ENCODE results near the gene SMIM5.

The SMIM5 gene

DNA sequence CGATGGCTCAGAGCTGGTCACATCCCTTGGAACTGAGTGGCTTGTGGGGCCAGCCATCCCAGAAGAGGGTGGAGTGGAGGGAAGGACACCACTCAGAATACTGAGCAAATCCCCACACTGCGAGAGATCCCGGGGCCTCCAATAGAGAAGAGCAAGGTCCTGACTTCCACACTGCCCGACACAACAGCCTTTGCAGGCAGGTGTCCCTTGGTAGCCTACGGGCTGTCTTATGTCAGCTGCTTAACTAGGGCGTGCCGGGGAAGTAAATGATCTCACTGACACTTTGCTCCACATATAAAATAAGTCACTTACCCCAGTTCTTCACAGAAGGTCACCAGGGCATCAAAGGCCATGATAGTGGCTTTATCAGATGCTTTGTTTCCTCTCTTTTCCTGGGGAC lies 17.6 kb downstream of the SMIM5 start:
- TF ChIP-seq, protein P1, sequence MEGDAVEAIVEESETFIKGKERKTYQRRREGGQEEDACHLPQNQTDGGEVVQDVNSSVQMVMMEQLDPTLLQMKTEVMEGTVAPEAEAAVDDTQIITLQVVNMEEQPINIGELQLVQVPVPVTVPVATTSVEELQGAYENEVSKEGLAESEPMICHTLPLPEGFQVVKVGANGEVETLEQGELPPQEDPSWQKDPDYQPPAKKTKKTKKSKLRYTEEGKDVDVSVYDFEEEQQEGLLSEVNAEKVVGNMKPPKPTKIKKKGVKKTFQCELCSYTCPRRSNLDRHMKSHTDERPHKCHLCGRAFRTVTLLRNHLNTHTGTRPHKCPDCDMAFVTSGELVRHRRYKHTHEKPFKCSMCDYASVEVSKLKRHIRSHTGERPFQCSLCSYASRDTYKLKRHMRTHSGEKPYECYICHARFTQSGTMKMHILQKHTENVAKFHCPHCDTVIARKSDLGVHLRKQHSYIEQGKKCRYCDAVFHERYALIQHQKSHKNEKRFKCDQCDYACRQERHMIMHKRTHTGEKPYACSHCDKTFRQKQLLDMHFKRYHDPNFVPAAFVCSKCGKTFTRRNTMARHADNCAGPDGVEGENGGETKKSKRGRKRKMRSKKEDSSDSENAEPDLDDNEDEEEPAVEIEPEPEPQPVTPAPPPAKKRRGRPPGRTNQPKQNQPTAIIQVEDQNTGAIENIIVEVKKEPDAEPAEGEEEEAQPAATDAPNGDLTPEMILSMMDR (IDR thresholded peaks at IDR 0.05) = no peak
- H3K4me3 Mint-ChIP-seq = no peak overlapping the region
- H3K4me1 Mint-ChIP-seq = peaks cover 4% of the 10 kb centered on the region
- no peak overlapping the region for H3K27ac Mint-ChIP-seq
- DNase-seq = no peak
- H3K36me3 Mint-ChIP-seq (ENCODE audit: low read depth) = peaks cover 23% of the 10 kb centered on the region
- no peaks in the 10 kb centered on the region for H3K27me3 Mint-ChIP-seq (ENCODE audit: low read depth, poor library complexity)
- no peaks in the 10 kb centered on the region for H3K9me3 Mint-ChIP-seq

DNA sequence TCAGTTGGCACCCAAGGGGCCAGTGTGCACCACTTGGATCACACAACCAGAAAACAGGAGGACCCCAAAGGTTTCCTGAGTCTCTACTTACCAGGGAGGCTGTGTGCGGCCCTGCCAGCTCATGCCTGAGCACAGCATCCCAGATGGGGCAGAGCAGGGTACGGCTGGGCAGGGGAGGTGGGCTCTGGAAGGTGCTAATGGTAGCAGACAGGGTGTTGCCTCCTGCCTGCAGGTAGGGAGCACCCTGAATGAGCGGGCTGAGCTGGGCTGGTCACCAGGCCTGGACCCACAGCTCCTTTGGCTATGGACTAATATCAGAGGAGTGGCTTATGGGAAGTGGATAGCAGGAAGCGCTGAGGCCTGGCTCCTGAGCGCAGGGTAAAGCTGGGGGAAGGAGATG lies 19.1 kb downstream of the SMIM5 start:
- DNase-seq = no peak
- Mint-ChIP-seq H3K27me3 (ENCODE audit: low read depth, poor library complexity) (no peaks in the 10 kb centered on the region), H3K4me1 (peaks cover 4% of the 10 kb centered on the region), H3K36me3 (ENCODE audit: low read depth) (peaks cover 34% of the 10 kb centered on the region), H3K27ac (peak overlapping the region; percentile 42), H3K9me3 (no peaks in the 10 kb centered on the region), H3K4me3 (no peak overlapping the region)
- TF ChIP-seq, protein P1 (IDR thresholded peaks at IDR 0.05) = no peak

DNA sequence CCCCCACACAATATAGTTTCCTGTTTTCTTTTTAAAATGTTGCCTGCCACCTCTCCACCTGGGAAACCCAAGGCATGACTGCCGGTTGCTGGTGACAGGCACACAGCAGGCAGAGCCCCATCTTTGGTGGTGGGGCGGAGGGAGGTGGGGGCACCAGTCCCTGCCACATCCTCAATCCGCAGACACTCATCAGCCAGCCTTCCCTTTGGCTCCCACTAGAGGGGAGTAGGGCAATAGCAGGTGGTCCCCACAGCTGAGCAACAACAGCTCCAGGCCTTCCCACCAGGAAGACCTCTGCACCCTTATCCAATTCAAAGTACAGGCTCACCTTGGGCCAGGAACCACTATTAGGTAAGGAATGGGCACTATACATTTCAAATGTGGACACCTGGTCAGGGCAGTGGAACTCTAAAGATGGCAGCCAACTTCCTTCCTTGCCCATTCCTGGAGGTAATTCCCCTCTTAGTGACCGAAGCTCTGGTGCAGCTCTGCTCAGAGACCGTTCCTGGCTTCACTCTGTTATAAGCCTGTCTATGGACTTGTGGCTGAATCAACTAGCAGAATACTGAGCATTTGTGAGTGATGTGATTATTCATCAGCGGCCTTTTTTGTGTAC lies 19.8 kb downstream of the SMIM5 start:
- Mint-ChIP-seq H3K27ac (peak overlapping the region; percentile 51), H3K4me1 (peaks cover 4% of the 10 kb centered on the region), H3K27me3 (ENCODE audit: low read depth, poor library complexity) (no peaks in the 10 kb centered on the region), H3K36me3 (ENCODE audit: low read depth) (peaks cover 37% of the 10 kb centered on the region), H3K9me3 (no peaks in the 10 kb centered on the region), H3K4me3 (no peak overlapping the region)
- TF ChIP-seq, protein P1 (IDR thresholded peaks at IDR 0.05) = peak; percentile 91
- peak; percentile 61 for DNase-seq

DNA sequence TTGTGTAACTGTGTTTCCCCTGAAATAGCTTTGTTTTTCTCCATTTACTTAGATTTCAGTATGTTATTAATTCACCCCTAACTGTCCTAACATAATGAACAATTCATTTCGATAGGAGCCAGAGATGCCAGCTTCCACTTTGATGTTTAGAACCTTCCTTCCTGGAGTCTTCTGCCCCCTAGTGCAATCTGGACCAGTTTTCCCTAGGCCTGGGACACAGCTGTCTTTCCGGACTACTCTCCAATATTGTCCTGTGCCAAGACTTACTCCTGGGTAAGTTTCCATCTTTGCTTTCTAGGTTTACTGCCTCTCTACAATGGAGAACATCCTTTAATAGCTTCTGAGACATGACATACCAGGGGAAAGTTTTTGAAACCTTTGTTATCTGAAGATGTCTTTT lies 20.9 kb downstream of the SMIM5 start:
- DNase-seq = no peak
- Mint-ChIP-seq H3K4me3 (no peak overlapping the region), H3K9me3 (no peaks in the 10 kb centered on the region), H3K27me3 (ENCODE audit: low read depth, poor library complexity) (peaks cover 4% of the 10 kb centered on the region), H3K27ac (no peak overlapping the region), H3K4me1 (peaks cover 4% of the 10 kb centered on the region), H3K36me3 (ENCODE audit: low read depth) (peaks cover 35% of the 10 kb centered on the region)
- TF ChIP-seq, protein P1 (IDR thresholded peaks at IDR 0.05) = no peak

DNA sequence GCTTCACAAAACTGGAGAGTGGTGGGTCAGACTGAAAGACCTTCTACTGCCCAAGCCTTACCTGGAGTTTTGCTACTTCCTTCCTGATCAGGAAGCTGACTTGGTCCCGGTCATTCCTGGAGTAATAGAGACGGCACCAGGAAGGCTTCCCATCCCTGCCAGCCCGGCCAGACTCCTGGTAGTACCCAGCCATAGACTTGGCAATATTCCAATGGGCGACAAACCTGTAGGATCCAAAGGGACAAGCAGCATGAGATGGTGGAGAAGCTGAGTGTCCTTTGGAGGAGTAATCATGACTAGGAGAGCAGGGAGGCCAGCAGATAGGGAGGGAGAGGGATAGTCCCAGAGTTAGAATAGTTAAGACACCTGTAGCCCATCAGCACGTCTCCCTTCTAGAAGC lies 25.0 kb downstream of the SMIM5 start:
- peaks cover 4% of the 10 kb centered on the region for H3K27me3 Mint-ChIP-seq (ENCODE audit: low read depth, poor library complexity)
- no peaks in the 10 kb centered on the region for H3K9me3 Mint-ChIP-seq
- peaks cover 29% of the 10 kb centered on the region for H3K36me3 Mint-ChIP-seq (ENCODE audit: low read depth)
- TF ChIP-seq, protein P1 (IDR thresholded peaks at IDR 0.05) = no peak
- H3K4me3 Mint-ChIP-seq = no peak overlapping the region
- no peak for DNase-seq
- no peaks in the 10 kb centered on the region for H3K4me1 Mint-ChIP-seq
- H3K27ac Mint-ChIP-seq = no peak overlapping the region

DNA sequence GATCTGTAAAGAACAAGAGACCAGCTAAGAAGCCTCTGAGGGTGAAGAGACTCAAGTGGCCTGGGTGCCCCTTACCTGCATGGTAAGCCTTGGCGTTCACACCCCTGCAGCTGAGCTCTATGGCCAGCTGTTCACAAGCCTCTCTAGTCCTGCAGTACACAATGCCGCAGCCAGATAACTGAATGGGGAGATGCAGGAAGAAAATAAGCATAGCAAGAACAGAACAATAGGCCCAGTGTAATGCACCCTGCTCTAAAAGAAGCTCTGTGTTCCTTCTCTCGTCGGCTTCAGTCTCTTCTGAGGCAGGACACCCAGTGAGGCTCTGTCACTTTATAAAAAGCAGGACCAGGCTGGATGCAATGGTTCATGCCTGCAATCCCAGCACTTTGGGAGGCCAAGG lies 28.3 kb downstream of the SMIM5 start:
- H3K9me3 Mint-ChIP-seq = no peaks in the 10 kb centered on the region
- H3K4me1 Mint-ChIP-seq = peaks cover 9% of the 10 kb centered on the region
- no peak overlapping the region for H3K4me3 Mint-ChIP-seq
- H3K27me3 Mint-ChIP-seq (ENCODE audit: low read depth, poor library complexity) = peaks cover 4% of the 10 kb centered on the region
- TF ChIP-seq, protein P1 (IDR thresholded peaks at IDR 0.05) = no peak
- peaks cover 28% of the 10 kb centered on the region for H3K36me3 Mint-ChIP-seq (ENCODE audit: low read depth)
- H3K27ac Mint-ChIP-seq = no peak overlapping the region
- no peak for DNase-seq

Data from nephron progenitor cell (in vitro differentiated cells).